ENCODE data around the gene MCEE.

MCEE gene

DNA sequence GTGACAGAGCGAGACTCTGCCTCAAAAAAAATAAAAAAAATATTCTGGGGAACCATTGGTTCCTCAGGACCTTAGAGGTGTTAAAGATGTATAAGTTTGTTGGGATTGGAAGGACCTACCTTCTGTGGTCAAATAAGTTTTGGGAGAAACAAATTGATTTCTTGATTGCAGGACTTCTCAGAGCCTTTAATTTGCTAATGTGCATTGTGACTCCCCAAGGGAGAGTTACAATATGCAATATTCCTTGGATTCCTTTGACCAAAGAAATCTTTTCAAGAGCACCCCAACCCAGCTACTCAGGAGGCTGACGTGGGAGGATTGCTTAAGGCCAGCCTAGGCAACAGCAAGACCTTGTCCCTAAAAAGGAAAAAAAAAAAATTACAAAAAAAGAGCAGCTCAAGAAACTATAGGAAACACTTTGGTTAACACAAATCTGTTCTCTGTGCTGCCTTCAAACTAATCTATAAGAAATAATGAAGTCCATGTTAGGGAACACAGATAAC is 55.1 kb downstream of the MCEE start:
- Mint-ChIP-seq H3K27ac (no peak overlapping the region), H3K4me3 (no peak overlapping the region), H3K27me3 (no peaks in the 10 kb centered on the region), H3K36me3 (ENCODE audit: low read depth) (peaks cover 39% of the 10 kb centered on the region), H3K9me3 (no peaks in the 10 kb centered on the region), H3K4me1 (ENCODE audit: low read depth) (peaks cover 39% of the 10 kb centered on the region)

DNA sequence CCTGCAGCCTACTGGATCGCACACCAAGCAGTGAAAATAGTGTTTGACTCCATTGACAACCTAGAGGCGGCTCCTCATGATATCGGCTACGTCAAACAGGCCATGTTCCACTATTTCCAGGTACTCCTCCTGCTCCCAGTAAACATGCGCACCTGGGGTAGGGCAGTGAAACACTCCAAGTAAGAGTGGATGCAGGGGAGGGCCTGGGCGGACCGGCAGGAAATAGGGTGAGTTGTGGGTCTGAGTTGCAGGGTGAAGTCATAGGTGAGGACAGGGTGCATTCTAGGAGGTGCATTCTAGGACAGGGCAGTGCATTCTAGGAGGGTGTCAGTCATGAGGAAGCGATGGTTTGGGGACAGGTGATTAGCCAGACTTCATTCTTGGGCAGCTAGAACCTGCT is 56.6 kb downstream of the MCEE start:
- Mint-ChIP-seq H3K4me1 (ENCODE audit: low read depth) (peaks cover 53% of the 10 kb centered on the region), H3K4me3 (no peak overlapping the region), H3K27ac (peak overlapping the region; percentile 51), H3K36me3 (ENCODE audit: low read depth) (peaks cover 32% of the 10 kb centered on the region), H3K27me3 (no peaks in the 10 kb centered on the region), H3K9me3 (no peaks in the 10 kb centered on the region)

DNA sequence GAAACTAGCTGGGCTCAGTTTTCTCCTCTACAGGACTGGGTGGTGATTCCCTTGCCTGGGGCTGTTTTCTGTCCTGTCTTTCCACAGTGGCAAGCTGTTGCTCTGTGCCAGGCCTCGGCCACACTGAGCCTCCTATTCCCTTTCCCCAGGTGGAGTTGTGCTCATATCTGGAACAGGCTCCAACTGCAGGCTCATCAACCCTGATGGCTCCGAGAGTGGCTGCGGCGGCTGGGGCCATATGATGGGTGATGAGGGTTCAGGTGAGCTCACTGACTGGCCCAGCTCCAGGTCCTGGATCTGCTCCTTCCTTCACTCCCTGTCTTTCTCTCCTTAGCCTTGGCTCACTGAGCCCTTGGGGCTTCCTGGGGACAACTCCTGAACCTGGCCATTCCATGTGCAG is 57.5 kb downstream of the MCEE start:
- no peaks in the 10 kb centered on the region for H3K9me3 Mint-ChIP-seq
- H3K36me3 Mint-ChIP-seq (ENCODE audit: low read depth) = peaks cover 26% of the 10 kb centered on the region
- H3K27me3 Mint-ChIP-seq = no peaks in the 10 kb centered on the region
- H3K4me1 Mint-ChIP-seq (ENCODE audit: low read depth) = peaks cover 61% of the 10 kb centered on the region
- H3K4me3 Mint-ChIP-seq = peak overlapping the region; percentile 57
- H3K27ac Mint-ChIP-seq = peak overlapping the region; percentile 88

DNA sequence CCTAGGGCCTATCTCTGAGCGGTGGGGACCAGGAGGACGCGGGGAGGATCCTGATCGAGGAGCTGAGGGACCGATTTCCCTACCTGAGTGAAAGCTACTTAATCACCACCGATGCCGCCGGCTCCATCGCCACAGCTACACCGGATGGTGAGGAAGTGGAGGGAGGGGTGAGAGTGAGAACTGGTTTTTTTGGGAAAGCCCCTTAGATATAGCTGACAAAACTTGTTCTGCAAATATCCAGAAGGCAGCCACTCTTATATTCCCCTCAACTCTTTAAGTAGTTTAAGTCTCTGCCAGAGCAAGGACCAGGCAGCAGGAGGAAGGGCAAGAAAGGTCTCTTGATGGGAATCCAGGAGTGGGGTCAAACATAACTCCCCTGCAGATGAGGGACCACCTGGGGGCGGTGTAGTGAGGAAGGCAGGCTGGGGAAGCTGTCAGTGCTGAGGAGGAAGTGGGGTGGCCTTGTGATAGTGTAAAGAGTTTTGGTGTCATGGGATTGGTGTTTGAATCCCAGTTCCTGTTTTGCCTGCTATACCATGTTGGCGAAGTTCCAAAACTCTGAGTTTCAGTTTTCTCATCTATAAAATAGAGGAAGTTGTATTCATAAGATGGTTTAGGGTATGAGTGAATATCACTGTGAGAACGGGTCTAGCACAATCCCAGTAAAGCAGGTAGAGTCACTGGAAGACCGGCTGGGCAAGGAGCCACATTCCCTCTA is 58.2 kb downstream of the MCEE start:
- H3K4me3 Mint-ChIP-seq = peak overlapping the region; percentile 57
- no peaks in the 10 kb centered on the region for H3K27me3 Mint-ChIP-seq
- no peaks in the 10 kb centered on the region for H3K9me3 Mint-ChIP-seq
- H3K36me3 Mint-ChIP-seq (ENCODE audit: low read depth) = peaks cover 20% of the 10 kb centered on the region
- peaks cover 67% of the 10 kb centered on the region for H3K4me1 Mint-ChIP-seq (ENCODE audit: low read depth)
- peak overlapping the region; percentile 88 for H3K27ac Mint-ChIP-seq

DNA sequence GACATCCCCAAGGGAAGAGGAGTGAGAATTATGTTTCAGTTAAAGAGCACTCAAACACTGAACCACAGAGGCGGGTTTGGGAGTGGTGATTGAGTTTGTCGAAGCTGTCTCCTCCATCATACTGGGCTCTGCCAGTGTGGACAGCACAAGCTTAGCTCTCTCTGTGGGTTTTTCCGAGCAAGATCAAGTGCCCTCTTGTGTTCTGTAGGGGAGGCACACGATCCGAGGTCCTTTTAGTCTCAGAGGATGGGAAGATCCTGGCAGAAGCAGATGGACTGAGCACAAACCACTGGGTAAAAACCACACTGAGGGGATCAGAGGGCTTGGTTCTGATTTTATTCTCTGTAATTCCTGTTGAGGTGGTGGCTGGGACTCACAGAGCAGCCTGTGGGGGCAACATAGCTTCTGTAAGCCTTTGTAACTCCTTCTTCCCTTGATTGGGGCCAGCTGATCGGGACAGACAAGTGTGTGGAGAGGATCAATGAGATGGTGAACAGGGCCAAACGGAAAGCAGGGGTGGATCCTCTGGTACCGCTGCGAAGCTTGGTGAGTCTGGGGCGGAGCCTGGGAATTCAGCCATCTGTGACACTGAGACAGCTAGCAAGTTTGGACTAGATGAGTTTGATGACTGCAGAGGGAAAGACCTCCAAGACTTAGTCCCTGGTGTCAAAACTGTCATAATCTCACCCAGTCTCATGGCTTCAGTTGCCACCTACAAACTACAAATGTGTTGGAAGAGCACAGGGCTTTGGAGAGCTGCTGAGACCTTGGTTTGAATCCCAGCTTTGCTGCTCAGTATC is 59.5 kb downstream of the MCEE start:
- H3K36me3 Mint-ChIP-seq (ENCODE audit: low read depth) = peaks cover 16% of the 10 kb centered on the region
- H3K4me3 Mint-ChIP-seq = peak overlapping the region; percentile 92
- no peaks in the 10 kb centered on the region for H3K27me3 Mint-ChIP-seq
- H3K9me3 Mint-ChIP-seq = no peaks in the 10 kb centered on the region
- peak overlapping the region; percentile 88 for H3K27ac Mint-ChIP-seq
- peaks cover 69% of the 10 kb centered on the region for H3K4me1 Mint-ChIP-seq (ENCODE audit: low read depth)

DNA sequence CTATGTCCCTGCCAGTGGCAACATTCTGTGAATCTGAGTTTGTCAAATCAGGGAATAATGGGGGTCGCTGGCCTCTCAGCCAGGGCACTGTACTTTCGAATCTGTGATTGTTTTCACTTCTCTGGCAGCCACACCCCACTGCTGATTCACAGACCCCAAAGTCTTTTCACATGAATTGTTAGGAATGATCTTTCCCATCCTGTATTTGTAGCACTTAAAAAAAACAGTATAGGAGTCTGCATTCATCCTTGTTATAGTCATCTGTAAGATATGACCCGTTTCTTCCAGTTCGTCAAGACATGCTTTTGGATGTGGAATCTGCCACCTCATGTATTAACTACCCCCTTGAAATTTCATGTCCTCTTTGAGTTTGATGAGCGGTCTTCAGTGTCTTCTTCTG is 60.7 kb downstream of the MCEE start:
- H3K27ac Mint-ChIP-seq = peak overlapping the region; percentile 96

DNA sequence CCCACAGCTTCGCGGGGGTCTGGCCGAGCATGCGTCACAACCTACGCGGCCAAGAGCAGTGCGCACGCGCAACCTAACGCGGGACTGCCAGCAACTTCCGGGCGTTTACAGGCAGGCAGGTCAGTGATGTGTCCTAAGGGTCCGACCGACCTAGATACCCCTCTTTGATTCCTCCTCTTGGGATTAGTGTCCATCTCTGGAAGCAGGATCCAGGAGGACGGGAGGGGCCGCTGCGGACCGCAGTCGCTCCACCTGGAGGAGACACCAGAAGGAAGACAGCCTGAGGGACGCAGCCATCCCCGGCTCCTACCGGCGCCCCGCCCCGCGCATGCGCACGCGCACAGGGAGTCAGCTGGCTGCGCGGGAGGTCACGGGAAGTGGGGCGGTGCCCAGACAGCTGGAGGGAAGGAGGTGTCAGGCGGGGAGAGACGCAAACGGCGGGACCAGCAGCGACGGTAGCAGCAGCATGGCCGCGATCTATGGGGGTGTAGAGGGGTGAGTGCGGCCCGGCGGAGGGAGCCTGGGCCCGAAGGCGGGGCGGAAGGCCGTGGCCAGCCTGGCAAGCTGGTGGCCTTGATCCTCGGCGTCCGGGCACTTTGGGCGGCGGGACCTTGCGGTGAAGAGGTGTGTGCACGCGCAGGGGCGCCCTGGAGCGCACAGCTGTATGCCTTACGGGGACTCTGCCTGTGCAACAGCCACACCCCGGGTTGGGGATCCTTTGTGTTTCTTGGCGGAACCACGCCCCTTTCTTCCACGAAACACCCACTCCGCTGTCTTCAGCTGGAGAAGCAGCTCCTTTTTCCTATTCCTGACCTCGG is 61.6 kb downstream of the MCEE start, which contains the start of gene NAGK:
TSS of gene NAGK (plus strand) at position 431 of the 818 bp plus-strand sequence. CDS start at position 467, 36 bp downstream.
- no peaks in the 10 kb centered on the region for H3K9me3 Mint-ChIP-seq
- H3K4me1 Mint-ChIP-seq (ENCODE audit: low read depth) = peaks cover 64% of the 10 kb centered on the region
- H3K27ac Mint-ChIP-seq = peak within 1 kb of the TSS; percentile 96
- peaks cover 6% of the 10 kb centered on the region for H3K36me3 Mint-ChIP-seq (ENCODE audit: low read depth)
- H3K27me3 Mint-ChIP-seq = no peaks in the 10 kb centered on the region
- H3K4me3 Mint-ChIP-seq = peak within 1 kb of the TSS; percentile 92

More for the DNA sequence above, 60.7 kb downstream of the MCEE start:
- Mint-ChIP-seq H3K27me3 (no peaks in the 10 kb centered on the region), H3K4me1 (ENCODE audit: low read depth) (peaks cover 69% of the 10 kb centered on the region), H3K9me3 (no peaks in the 10 kb centered on the region), H3K4me3 (peak overlapping the region; percentile 92), H3K36me3 (ENCODE audit: low read depth) (peaks cover 15% of the 10 kb centered on the region)

DNA sequence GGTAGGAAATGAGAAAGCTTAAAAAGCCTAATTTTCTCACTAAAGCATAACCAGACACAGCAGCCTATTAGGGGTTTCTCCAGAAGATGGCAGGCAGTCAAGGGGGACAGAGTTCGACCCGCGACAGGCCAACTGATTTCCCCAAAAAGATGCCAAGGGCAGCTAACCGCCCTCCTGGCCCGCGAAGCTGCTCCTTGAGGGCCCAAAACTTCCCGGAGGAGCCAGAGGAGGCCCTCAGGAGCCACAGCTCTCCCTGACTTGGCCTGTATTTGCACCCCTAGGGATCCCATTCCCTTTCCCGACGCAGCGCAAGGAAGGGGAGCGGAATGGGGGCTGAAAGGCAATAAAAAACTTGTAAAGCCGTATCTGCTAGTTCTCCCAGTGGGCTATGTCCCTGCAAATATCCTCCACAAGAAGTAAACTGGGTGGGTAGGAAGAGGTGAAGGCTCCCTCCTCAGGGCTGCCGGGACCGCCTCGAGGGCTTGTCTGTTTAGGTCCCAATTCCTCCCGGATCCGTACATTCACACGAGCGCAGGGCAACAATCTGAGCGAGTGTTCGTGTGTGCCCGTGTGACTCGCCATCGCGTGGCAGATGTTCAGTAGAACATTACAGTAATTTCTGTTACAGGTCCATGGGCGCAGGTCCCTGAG is 62.3 kb downstream of the MCEE start:
- Mint-ChIP-seq H3K9me3 (no peaks in the 10 kb centered on the region), H3K36me3 (ENCODE audit: low read depth) (peaks cover 2% of the 10 kb centered on the region), H3K27ac (peak overlapping the region; percentile 96), H3K4me1 (ENCODE audit: low read depth) (peaks cover 56% of the 10 kb centered on the region), H3K4me3 (peak overlapping the region; percentile 92), H3K27me3 (no peaks in the 10 kb centered on the region)

DNA sequence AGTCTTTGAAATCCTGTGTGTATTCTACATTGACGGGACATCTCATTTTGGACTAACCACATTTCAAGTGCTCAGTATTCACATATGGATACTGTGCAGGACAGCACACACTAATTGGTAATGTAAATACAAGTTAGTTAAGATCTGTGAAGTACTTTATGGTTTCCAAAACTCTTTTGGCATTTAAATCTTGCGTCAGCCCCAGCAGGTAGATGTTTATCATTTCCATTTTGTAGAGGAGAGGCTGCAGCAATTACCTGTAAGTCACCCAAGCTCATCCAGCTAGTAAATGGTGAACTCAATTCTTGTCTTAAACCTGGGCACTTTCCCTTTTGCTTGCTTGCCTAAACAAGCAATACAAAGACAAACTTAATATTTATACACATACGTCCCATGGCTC is 63.2 kb downstream of the MCEE start:
- H3K4me1 Mint-ChIP-seq (ENCODE audit: low read depth) = peaks cover 49% of the 10 kb centered on the region
- peak overlapping the region; percentile 17 for H3K4me3 Mint-ChIP-seq
- H3K27me3 Mint-ChIP-seq = no peaks in the 10 kb centered on the region
- H3K36me3 Mint-ChIP-seq (ENCODE audit: low read depth) = no peaks in the 10 kb centered on the region
- H3K27ac Mint-ChIP-seq = peak overlapping the region; percentile 21
- no peaks in the 10 kb centered on the region for H3K9me3 Mint-ChIP-seq

DNA sequence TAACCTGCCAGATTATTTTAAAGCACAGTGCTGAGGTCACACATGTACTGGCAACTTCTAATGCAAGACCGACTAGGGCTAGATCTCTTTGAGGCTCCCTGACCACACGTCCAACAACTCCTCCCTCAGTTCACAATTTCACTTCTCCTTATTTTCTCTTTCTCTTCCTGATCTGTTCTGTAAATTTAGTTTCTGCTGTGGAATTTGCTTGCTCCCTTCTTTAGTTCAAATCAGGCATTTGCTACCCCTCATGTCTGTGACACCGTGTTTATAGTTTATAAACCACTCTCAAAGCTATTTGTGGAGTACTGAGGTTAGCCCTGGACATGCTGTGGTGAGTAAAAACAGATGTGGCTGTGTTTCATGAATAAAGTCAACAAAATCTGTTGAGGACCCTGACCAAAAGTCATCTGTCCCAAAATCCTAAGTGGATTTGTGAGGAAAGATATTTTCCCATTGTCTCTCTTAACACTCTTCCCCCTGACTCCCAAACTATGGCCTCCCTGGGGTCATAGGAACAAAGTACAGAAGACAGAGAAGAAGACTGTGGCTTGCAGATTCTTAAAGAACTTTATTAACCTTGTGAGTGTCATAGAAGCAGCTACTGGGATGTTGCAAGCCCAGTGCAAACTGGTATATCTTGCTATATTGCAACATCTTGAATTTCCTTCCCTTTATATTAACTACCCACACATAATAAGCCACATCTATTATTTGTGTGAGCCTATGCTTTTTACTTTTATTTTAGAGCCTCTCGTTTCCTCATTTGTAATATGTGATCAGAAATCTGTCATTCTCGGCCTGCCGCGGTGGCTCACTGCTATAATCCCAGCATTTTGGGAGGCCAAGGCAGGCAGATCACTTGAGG is 65.0 kb downstream of the MCEE start:
- Mint-ChIP-seq H3K36me3 (ENCODE audit: low read depth) (no peaks in the 10 kb centered on the region), H3K4me1 (ENCODE audit: low read depth) (peaks cover 30% of the 10 kb centered on the region), H3K9me3 (no peaks in the 10 kb centered on the region), H3K27me3 (peaks cover 3% of the 10 kb centered on the region), H3K27ac (no peak overlapping the region), H3K4me3 (no peak overlapping the region)

DNA sequence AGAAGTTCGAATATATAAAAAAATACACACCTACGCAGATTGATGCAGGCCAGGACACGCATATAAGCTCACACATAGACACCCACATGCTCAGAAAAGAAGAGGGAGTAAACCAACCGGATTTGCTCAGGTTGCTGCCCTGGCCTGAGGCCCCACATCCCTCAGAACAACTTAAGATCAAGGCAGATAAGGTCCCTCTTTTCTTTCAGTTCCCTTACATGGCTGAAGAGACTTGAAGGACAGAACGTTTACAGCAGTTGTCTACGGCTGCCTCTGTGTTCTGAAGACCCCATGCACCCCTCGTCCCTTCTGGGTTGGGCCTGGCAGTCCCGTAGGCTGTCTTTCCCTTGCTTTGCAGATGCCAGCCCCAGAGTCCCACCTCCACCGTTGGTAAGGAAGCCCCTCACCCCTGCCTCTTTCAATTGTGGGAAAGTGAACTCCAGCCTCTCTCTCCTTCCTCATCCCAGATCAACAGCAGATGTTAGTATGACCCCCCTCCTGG is 65.9 kb downstream of the MCEE start:
- H3K36me3 Mint-ChIP-seq (ENCODE audit: low read depth) = no peaks in the 10 kb centered on the region
- no peak overlapping the region for H3K27ac Mint-ChIP-seq
- H3K4me3 Mint-ChIP-seq = no peak overlapping the region
- peaks cover 22% of the 10 kb centered on the region for H3K4me1 Mint-ChIP-seq (ENCODE audit: low read depth)
- H3K9me3 Mint-ChIP-seq = no peaks in the 10 kb centered on the region
- H3K27me3 Mint-ChIP-seq = peaks cover 3% of the 10 kb centered on the region

DNA sequence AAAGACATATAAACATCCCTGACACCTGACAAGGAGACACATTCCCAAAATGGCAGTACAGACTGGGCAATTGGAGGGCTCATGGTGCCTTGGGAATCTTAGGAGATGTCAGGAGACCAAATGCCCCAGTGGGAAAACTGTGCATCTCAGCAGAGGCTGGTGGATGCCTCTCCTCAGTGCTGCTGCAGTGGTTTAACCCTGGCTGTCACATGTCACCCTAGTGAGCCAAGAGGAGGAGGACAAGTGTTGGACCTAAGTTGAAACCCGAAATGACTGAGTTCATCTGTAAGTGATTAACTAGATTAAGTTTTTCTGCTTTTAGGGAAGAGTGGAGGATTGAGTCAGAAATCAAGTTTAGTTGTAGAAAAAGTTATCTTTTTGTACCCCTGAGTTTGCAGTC is 66.8 kb downstream of the MCEE start:
- Mint-ChIP-seq H3K4me1 (ENCODE audit: low read depth) (peaks cover 13% of the 10 kb centered on the region), H3K36me3 (ENCODE audit: low read depth) (no peaks in the 10 kb centered on the region), H3K27me3 (peaks cover 3% of the 10 kb centered on the region), H3K9me3 (no peaks in the 10 kb centered on the region), H3K4me3 (no peak overlapping the region), H3K27ac (no peak overlapping the region)

DNA sequence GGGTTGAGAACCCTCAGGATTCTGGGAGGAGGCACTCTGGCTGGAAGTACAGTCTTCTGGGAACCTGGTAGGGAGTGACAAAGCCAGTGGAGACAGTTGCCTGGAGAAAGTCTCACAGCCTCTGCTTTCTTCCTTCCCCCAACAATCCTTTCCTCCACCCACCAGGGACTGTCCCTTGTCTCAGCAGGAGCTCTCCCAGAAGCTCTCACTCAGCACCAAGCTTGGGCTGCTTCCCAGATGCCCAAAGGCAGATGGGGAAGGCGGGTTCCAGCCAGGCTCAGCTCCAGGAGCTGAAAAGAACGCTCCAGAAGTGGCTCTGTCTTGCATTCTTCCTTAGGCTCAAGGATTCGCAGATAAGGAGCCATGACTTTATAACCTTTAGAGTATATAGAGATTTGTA is 69.2 kb downstream of the MCEE start:
- Mint-ChIP-seq H3K4me3 (no peak overlapping the region), H3K4me1 (ENCODE audit: low read depth) (no peaks in the 10 kb centered on the region), H3K27ac (no peak overlapping the region), H3K36me3 (ENCODE audit: low read depth) (no peaks in the 10 kb centered on the region), H3K9me3 (no peaks in the 10 kb centered on the region), H3K27me3 (peaks cover 3% of the 10 kb centered on the region)

Measured in stimulated activated naive CD8-positive, alpha-beta T cell treated with anti-CD3 and anti-CD28 coated beads, Interleukin-15, Interleukin-2, amounts not matched to agents 100 ng/mL and 50 ng/mL, for 24 hours (primary cell).